Kidney glomerular epithelial cell (primary cell): ENCODE results near the gene P4HA2.

Experiments used
- DNase-seq: peaks from one replicate; lab custom pipeline; 2025; lab: John Stamatoyannopoulos, UW

Gene P4HA2

DNA sequence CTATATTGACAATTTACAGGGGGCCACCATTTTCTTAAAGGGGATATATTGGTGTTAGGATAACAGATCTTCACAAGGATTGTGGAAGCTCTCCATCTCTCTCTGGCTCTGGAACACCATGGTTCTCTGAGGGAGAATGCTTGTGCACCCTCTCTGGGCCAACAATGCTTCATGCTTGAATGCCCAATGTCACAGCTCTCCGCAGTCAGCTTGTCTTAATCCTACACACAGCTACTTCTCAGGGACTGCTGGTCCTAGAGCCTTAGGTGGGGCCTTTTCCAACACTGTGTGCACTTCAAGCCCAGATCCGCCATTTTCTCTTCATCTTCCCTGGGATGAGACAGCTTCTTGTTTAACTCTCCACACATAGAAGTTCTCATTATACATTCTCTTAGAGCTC lies 22.9 kb upstream of the P4HA2 start:
- DNase-seq = no peak

DNA sequence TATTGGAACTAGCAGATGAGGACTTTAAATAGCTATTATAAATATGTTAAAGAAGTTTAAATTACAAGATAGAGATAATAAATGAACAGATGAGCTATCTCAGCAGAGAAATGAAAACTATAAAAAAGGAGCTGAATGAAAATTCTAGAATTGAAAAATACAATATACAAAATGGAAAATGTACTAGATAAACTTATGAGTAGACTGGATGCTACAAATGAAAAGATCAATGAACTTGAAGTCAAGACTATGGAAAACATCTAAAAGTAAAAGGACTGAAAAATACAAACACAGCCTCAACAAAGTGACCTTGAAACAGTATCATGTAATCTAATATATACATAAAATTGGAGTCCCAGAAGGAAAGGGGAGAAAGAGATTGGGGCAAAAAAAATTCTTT lies 19.2 kb upstream of the P4HA2 start:
- DNase-seq = no peak

DNA sequence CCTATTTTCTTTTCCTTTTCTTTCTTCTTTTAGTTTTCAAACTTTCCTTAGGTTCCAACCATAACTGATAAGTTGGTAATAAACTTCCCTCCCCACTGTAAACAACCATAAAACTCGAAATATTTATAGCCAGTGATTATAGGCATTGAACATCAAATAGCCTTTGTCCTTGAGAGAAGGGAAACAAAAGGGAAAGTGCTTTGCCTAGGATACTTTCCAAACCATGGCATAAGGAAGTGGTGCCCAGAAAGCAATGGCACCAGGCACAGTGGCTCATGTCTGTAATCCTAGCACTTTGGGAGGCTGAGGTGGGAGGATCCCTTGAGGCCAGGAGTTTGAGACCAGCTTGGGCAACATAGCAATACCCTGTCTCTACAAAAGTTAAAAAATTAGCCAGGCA lies 17.9 kb upstream of the P4HA2 start:
- DNase-seq = no peak

DNA sequence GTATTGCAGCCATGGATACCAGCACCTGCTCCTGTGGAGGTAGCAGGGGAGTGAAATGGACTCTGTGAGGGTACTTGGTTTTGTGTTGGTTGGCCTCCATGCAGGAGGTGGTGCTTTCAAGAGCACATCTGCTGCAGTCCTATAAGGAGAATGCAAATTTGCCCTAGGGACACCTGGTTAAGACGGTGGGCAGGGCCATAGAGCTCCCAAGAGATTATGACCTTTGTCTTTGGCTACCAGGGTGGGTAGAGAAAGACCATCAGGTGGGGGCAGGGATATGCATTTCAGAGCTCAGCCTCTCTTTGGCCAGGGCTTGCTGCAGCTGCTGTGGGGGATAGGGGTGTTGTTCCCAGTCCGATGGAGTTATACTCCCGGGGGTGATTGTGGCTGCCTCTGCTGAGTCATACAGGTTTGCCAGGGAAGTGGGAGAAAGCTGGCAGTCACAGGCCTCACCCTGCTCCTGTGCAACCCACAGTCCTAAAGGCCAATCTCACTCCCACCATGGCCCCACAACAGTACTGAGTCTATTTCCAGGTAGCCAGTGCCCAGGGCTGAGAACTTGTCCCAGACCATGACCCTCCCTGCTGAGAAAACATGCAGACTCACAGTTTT lies 15.8 kb upstream of the P4HA2 start:
- DNase-seq = no peak

DNA sequence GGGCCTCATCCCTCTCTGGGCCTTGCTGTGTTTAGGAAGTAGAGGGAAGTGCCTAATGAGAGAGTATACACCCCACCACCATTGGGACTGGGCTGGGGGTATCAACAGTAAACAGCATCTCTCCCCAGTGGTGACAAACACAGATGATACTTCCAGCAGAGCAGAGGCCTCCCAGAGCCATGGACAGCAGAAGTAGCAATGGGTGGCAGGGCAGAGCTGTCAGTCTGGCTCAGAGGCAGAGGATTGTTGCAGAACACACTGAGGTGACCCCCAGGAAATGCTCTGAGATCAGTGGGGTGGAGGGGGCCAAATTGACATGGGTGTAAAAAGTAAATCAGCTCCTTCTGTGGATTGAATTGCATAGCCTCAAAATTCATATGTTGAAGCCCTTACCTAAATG lies 12.1 kb upstream of the P4HA2 start:
- no peak for DNase-seq

DNA sequence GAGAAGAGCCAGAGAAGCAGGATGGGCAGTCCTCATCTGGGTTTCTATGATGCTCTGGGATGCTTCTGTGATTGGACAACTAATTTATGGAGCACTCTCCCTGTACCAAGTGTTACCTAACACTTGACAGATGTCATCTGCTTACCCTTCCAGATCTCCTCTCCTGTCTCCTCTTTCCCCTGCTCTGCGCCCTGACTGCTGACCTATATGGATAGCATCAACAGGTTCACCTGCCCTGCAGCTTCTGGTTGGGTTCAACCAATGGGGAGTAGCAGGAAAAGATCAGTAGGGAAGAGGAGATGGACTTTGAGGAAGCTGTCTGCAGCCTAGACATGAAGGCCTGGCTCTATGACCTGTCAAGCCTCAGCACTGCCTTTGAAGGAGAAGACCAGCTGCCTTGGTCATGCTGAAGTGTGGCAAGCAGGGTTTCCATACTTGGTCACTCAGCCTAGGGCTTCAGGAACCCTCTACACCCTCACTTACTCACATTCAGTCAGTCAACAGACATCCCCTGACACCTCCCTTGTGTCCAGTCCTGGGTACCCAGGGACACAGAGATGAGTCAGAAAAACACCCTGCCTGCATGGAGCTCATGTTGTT lies 11.3 kb upstream of the P4HA2 start:
- DNase-seq = no peak

DNA sequence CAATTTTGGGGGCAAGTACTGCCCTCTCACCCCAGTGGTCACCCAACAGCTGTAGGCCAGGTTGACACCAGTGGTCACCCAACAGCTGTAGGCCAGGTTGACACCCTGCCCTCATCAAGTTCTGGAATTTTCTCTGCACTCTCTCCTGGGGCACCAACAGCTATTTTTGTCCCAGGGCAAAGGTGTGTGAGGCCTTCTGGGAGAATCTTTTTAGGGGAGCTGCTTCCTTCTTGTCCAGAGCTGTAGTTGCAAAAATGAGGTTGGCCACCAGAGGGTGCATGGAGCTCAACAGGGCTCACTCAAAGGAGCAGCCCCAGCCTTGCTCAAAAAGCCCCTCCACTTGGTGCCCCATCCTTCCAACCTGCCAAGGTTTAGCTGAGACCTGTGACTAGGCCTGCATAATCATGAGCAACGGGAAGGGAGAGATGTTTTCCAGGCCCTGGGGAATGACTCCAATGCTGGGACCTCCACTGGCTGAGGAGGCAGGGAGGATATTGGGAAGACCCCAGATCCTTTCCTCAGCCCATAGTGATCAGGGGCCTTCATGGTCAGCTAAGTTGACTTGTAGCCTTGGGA lies 10.6 kb upstream of the P4HA2 start:
- peak; percentile 59 for DNase-seq

DNA sequence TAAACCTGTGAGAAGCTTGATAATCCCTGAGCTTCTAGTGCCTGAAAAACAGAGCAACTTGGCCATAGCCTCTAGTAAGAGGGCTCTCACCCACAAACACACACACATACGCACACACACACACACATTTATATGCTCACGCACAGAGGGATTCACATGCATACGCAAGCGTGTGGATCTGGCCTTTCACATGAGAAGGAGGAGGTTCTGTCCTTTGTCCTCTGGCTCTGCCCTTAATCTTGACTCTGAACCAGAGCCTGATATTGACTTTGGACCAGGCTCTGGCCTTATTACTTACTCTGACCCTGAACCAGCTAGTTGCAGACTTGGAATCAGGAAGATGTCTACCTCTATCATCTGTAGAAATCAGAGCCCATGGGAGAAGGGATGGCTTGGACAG lies 10.0 kb upstream of the P4HA2 start:
- DNase-seq = no peak

DNA sequence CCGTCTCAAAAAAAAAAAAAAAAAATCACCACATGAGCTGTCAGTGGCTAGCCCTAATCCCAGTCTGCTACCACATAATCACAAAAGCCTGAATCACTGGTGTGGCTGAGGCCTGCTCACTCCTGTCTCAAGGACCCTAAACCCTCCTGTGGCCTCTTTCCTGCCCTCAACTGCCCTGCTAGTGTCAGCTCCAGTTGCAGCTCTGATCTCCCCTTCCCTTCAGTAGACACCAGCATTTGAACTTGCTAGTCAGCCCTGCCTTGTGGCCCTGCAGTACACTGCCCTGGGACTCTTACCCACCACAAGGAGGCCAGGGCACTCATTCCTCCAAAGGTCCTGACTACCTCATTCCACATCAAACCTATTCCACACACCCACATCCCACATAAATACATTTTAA lies 9.5 kb upstream of the P4HA2 start:
- no peak for DNase-seq

DNA sequence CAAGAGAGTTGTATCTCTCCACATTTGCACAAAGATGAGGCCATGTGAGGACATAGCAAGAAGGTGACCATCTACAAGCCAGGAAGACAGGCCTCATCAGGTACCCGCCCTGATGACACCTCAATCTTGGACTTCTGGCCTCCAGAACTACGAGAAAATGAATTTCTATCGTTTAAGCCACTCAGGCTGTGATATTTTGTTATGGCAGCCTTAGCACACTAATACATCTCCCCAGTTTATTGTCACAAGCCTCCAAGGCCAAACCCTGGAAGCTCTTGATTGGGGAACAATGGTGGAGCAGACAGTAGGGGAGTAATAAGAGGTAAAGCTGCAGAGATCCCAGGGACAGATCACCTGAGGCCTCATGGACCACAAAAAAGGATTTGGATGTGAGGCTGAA lies 7.7 kb upstream of the P4HA2 start:
- DNase-seq = no peak

DNA sequence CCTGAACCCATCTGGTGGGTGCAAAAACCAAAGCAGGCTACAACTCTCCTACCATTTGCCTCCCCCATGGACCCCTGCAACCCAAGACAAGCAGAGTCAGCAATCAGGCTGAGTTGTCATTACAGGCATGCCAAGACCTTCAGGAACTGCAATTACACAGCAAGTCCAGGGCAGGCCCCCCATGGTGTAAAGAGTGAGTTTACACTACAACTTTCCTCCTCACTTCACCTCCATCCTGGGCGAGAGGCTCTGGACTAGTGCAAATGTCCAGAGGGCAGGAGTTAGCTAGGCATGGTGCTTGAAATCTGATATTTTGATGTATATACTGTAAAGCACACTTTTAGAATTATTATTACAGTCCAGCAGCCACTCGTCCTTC lies 7.0 kb upstream of the P4HA2 start:
- DNase-seq = no peak

DNA sequence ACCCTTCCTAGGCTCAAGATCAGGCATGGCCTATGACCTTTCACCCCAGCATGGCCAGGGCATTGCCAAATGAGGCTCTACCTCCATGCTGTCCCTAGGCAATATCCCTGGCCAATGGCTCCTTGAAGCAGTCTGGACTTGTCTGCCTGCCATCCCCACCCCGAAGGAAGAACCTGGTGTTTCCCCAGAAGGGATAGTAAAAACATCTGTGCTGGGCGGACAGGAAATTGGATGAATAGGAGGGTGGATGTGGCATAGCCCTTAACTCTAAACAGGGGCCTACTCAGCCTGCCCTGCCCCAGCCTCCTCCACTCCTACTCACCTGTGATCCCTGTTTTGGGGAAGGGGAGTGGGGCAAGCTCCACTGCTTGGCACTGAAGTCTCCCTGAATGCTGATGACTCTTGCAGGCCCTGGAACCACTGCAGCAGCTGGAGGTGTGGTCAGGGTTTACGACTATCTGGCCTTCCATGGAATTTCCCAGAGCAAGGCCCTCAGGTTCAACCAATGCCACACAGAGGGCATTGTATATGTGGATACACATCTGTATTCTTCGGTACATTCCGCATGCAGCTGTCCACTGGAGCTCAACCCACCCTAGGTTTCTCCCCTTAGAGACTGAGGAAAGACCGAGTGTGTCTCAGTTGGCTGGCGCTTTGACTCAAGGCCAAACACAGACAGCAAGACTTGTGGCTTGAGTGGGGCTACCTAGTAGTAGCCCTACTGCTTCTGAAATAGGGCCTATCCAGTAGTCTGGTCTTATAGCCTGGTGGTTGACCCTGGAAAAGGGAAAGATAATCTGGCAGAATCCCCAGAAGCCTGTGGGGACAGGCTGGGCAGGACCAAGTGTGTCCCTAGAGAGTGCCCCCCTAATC lies 6.4 kb upstream of the P4HA2 start:
- no peak for DNase-seq

DNA sequence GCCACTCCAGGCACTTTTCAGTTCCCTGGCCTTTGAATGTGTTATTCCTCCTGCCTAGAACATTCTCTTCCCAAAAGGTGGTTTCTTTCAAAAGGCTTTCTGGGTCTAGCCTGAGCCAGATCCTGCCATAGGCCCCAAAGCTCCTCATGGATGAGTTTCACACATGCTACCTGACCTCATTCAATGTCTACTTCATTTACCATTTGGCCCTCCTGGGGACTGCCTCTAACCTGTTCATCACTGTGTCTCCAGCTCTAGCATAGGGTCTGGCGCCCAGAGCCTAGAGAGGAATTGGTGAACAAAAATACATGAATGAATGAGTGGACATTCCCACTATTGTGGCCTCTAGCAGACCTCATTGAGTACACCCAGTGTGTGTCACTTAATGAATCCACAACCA lies 5.4 kb upstream of the P4HA2 start:
- no peak for DNase-seq

DNA sequence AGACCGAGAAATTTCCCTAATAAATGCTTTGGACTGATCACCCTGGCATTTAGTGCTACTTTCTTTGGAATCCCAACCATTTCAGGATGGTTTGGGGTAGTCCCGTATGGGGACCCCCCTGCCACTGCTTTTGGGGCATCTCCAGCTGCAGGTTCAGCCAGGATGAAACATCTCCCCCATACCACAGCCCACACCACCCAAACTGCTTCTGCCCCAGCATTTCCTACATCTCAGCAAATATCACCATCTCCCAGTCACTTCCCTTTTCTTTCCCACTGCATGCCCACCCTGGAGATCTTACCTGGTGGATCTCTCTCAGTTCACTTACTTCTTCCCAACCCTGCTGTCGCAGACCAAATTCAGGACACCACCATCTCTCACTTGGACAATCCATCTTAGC lies 4.8 kb upstream of the P4HA2 start:
- no peak for DNase-seq

DNA sequence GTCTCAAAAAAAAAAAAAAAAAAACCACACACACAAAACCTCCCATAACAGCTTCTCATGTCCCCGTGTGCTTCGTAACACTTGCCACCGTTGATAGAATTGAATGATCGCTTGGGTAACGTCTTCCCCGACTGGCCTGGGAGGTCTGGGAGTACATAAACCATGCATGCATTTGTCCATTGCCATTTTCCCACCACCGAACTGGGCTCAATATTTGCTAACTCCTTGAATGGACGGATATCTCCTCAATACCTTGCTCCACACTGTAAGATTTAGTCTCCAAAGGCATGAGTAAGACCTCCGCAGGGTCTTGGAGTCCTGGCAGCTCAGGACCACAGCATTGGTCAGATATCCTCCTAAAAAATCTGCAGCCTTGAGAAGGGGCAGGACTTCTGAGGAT lies 3.2 kb upstream of the P4HA2 start:
- DNase-seq = no peak

DNA sequence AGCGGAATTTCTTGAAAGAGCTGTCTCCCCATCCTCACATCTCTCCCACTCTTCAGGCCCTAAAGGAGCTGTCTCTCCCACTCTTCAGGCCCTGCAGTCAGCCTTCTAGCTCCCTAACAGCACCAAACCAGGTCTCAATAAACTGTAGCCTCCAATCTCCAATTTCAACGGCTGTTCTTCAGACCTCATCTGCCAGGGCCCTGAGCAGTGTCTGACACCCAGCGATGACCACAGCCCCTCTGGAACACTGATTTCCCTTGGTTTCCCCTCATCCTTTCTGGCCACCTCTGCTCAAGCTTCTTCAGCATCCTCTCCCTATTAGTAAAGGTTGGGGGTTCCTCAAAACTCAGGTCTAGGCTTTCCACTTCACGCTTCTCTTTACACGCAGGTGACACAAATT lies 1.6 kb upstream of the P4HA2 start:
- no peak for DNase-seq

DNA sequence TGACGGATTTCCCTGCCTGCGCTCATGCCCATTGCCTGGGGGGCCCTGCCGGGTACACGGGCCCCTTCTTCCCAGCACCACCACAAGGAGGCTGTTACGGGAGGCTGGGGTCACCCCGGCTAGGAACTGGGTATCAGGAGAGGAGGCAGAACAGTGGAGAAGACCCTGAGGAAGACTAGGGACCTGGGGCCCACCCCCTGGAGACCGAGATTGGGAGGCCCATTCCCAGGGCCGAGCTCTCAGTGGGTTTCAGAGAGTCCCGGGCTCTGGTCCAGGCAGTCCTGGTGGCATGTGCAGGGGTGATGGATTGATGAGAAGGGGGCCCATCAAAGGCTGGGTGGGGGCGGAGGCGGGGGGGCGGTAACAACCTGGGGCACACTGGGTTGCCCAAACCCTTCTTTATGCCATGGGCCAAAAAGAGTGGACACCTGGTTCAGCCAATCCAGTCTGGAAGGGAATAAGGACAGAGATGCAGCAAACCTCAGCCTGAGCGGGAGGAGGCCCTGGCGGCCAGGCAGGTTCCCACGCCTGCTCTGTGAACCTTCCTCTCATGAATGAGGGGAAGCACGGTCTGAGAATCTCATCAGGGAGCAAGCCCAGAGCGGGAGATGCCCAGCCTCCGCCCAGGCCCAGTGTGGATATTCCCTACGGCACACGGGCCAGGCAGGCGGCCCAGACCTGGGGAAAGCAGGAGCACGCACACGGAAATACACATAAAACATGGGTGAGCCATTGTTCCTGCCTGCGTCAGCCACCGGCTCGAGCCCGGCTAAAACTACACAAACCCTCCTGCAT lies 785 bp upstream of the P4HA2 start:
- DNase-seq = no peak

DNA sequence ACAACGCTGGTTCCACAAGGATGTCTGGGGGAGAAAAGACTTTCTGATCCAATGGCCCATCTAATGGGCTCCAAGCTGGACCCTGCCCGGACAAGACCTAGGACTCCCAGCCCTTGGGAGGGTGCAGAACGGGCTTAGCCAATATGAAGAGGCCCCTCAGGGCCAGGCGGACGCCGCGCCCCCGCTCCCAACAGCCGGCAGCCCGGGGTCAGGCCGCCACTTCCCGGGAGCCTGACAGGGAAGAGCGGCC lies 493 bp downstream of the P4HA2 start:
- DNase-seq = no peak

DNA sequence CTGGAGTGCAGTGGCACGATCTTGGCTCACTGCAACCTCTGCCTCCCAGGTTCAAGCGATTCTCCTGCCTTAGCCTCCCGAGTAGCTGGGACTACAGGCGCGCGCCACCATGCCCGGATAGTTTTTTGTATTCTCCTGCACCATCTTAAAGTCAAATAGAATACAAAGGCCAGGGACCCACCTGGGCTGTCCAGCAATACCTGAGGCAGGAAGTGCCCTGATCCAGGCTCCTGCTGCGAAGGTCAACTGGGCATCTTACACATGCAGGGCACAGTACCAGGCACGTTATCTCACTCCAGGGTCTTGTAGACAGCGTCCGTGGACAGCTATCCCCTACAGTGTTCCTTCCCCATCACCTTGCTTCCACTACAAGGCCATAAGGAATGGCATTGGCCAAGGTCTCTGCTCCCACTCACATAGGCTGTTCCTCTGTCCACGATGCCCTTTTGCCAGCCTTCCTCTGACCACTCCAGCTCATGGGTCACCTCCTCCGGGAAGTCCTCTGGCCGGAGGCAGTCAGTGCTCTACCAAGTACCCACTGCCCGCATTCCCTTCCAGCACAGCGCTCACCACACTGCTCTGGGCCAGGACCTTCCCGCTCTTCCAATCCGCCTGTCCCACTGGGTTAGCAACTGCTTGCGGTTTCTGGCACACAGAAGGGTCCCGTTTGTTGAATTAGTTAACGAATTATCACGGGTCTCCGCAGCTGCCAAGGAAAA lies 978 bp downstream of the P4HA2 start:
- no peak for DNase-seq

DNA sequence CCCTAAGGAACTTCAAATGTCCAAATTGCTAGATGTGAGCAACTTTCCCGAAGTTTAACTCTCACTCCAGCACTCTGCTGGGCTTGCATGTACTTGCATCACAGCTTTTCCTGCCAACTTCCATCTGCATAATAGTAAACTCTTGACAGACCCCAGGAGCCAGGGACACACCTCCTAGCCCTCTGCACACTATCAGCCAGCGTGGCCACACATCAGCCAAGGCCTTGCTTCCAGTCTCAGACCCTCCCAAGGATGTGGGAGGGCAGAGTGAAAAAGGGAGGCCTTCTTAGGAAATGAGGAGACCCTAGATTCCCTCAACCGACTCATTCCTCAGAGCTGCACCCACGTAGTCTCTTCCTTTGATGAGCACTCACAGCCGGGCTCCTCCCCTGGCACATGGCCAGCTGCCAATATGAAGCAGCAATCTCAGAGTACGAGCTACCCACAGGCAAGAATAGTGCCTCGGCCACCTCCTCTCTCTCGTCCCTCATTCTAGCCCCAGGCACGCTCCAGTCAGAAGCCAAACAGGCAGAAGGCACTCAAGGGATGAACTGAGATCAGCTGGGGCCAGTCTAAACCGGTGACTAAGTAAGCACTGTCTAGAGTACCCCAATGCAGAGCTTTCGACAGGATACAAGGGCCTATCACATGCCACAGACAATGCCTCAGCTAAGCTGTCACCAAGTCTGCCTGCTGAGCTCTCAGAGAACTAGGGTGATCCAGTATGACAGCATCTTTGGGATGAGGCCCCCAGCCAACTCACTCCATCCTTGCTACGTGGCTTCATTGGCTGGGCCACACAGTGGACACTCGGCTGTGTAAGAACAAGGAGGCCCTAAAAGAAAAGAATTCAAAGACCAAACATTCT lies 2.3 kb downstream of the P4HA2 start:
- peak; percentile 43 for DNase-seq

DNA sequence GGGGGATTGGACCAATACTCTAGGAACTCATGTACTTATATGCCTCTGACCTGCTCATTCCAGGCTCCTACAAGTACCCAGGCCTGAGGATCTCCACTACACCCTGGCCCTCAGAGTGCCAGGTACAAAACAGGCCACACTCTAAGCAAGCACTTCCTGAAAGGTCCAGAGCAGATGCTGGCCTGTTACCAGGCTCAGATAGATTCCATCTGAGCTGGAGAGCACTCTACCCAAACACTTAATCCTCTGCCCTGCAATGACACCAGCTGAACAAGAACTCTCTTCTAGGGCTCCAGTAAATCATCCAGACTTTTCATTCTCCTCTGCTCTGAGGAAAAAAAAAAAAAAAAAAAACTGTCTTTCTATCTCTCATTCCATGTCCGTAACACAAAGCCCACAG lies 2.9 kb downstream of the P4HA2 start:
- DNase-seq = no peak
